ENCODE data around the gene PDLIM4. TPM values are rescaled to one million over a fixed set of nuclear protein-coding genes. Genes with fewer than 3 reads are reported as not detected.

PDLIM4 gene
- total RNA-seq, 1 experiment from 2014 or later: not detected

DNA sequence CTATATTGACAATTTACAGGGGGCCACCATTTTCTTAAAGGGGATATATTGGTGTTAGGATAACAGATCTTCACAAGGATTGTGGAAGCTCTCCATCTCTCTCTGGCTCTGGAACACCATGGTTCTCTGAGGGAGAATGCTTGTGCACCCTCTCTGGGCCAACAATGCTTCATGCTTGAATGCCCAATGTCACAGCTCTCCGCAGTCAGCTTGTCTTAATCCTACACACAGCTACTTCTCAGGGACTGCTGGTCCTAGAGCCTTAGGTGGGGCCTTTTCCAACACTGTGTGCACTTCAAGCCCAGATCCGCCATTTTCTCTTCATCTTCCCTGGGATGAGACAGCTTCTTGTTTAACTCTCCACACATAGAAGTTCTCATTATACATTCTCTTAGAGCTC lies 6.9 kb upstream of the PDLIM4 start:
- no peak for DNase-seq (ENCODE audit: extremely low read depth, low read depth)

DNA sequence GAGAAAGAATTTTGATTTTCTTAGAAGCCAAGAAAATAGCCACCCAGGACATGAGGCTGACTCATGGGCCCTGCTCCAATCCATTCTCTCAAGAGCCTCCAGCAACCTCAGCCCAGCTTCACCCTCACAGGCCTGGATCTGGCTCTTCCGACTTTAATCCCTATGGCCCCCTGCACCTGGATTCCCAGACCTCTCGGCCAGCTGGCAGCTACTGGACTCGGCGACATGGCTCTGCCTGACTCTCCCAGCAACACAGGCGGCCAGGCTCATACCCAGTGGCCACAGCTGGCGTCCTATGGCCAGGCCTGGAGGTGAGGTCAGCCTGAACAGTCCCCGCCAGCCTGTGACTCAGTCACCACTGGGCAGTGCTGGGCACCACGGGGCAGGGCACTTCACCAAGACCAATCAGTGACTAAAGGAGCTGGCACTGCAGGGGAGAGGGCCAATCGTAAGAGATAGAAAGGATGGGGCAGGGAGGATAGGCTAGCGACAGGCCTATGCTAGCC lies 6.2 kb upstream of the PDLIM4 start:
- DNase-seq (ENCODE audit: extremely low read depth, low read depth): no peak

DNA sequence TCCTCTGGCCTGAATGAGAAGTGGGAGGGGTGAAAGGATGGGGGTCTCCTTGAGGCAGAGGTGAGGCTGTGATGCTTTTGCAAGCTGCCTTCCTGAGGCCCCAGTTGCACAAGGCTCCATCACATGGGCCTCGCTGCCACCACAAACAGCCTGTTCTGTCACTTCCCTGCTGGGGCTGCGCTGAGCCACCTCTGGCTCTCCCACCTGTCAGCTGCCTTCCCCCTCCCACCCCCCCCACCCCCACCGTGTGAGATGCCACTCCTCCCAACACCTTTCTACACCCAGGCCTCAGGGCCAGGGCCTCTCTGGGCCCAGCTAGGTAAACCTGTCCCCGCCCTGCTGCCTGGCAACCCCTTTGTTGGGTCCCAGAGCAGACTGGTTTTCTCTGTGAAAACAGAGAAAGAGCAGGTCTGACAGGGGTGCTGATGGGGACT lies 4.5 kb upstream of the PDLIM4 start:
- DNase-seq (ENCODE audit: extremely low read depth, low read depth): no peak

DNA sequence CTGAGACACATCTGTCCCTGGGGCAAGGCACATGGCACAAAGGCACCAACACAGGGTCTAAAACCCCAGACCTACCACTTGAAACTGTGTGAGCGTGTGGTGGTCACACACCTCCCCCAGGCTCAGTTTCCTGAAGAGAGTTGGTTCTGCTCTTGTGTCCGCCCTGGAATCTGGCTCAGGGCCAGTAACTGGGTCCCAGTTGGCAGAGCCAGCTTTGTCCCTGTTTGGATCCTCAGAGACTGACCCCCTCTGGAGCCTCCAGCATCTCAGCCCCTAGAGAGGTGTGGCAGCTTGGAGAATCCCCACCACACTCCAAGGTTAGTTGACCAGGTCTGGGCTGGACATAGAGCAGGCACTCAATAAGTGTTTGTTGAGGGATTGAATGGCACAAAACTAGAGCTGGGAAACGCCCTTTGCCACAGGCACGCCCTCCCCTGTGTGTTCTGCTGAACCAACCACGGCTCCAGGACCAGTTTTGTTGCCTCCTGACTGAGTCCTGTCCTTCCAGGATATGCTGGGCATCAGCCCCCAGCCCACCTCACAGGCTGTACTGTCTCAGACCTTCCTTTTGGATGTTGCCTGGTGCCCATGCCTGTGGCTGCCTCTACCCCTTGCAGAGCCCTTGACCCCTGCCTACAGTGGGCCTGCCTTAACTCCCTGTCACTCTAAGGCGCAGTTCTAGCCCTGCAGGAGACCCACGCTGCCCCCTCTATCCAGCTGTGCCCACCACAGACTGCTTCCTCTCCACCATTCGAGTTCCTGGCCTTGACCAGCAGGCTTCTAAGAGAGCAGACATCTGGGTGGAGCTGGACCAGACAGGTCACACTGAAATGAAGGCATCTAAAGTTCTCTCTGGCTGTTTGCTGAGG lies 3.8 kb upstream of the PDLIM4 start:
- DNase-seq (ENCODE audit: extremely low read depth, low read depth): no peak

DNA sequence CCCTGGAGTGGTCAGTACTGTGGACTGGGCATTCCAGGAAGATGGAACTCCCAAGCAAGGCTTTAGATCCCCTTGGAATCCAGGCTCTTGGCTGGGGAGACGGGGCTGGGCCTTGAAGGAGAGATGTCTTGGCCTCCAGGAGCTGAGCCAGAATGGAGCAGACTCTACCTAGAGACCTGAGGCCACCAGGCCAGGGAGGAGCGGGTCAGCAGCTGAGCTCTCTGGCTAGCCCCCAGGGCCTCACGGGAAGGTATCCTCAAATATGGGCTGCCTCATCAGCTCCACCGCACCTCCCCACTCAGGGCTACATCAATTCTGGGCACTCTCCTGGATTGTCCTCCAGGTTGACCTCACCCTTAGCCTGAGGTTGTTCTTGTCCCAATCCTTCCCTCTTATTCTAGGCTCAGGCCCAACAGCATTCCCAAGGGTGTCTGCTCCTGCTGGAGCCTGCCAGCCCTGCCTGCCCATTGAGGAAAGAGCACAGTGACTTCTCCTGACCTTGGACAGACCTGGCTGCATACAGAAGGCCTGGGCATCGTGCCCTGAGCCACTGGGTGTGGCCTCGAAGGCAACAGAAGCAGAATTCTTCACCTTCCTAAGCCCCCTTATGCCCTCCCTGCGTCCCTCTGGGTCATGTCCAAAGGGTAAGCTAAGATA lies 3.0 kb upstream of the PDLIM4 start:
- no peak for DNase-seq (ENCODE audit: extremely low read depth, low read depth)

DNA sequence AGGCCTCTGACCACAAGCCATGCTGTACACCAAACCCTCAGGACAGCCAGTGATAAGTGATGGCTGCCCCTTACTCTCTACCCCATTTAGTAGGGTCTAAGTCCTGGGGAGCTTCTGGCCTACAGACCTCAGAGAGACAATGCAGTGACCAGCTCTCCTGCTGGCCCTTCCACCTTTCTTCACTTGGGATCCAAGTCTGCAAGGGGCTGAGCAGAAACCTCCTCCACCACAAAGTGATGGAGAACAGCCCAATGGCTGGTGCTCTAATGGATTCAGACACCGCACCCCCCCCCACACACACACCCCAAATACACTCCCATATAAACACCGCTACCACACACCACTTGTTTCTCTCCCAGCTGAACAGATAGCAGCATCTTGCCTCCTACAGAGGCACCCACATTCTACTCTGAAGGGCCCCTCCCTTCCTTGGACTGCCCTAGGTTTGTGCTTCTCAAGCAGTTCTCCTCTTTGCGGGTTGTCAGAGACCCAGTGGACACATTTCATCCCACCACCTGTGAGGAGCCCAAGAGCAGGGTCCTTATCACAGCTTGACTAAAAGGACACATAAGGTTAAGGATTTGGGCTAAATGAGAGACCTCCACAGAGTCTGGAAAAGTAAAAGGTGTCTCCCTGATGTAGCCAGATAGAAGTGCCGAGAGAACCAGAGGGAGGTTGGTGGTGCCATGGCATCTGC lies 1.3 kb upstream of the PDLIM4 start:
- DNase-seq (ENCODE audit: extremely low read depth, low read depth): no peak

DNA sequence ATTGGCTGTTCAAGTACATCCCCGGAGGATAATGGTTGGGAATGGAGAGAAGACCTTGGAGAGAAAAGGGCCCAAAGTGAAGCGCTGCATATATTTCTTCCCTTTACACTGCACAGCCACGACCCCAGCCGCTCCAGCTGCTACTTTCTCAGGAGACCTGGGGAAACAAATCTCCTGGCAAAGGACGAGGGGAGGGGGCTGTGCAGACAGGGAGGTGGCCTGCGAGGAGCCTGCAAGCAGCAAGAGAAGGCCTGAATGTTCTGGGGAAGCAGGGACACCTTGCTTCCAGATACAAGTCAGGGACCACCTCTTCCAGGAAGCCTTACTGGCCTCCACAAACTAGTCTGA lies 739 bp upstream of the PDLIM4 start:
- no peak for DNase-seq (ENCODE audit: extremely low read depth, low read depth)

DNA sequence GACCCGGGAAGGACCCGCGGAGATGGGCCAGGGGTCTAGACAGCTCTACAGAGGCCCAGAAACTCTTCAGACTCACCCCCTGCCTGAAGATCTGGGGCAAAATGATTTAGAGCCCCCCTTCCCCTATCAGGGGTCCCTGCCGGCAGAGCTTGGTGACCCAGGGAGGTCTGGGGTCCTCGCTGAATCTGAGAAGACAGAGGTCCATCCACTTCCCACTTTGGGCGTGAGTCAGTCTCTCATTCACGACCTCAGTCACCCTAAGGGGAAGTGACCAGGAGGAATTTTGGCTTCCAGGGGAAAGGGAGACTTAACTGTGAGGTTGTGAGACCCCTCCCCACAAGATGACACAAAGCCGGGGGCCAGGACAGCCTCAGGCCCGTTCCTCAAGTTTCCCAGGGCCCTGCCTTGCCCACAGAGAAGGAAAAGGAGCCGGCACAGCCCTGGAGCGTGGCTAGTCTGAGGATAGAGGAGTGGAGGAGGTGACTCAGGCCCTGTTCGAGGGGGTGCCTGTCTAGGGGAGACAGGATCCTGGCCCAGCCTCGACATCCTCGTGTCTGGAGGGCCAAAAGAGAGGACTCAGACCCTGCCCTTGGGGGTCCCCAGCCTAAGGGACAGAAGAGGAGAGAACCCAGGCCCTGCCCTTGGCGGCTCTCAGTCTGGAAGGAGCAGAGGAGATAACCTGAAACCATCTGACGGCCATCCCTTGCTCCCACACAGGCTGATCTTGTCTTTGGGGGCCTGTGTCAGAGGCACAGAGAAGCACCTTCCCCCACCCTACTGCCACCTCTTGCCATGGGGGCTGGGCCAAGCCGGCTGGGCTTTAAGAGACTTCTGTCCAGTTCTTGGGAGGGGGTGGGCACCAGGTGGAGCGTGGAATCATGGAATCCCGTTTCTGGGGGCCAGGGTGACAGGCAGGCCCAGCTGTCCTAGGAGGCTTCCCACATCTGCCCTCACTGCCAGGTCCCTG lies 889 bp downstream of the PDLIM4 start:
- no peak for DNase-seq (ENCODE audit: extremely low read depth, low read depth)

DNA sequence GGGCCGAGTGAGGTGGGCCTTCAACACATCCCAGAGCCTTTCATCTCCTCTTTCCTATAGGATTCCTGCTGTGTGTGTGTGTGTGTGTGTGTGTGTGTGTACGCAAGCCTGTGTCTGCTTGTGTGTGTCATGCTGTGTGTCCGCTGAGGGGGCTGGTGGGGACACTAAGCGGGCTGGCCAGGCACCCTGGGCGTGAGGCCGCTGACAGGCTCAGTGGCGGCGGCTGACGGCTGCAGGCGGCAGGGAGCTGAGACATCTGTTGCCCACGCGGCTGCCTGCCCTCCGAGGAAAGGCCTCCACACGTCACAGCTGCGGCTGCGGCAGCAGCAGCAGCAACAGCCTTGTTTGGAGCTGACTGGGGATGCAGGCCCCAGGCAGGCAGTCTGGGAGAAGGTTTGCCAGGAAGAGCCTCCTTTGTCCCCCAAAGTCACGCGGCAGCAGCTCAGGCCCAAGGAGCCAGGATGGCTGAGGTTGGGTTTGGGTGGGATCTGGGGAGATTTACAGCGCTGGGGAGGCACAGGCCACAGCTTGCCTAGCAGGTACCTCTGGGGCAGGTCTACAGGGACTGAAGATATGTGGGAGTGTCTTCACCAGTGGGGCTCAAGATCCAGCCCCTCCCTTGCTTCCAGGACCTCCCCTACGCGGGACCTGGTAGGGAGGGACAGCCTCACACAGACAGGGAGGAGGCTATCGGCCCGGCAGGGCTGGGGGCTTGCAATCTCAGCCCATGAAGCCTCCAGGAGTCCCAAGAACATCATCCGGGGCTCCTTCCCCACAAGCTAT lies 1.8 kb downstream of the PDLIM4 start:
- DNase-seq (ENCODE audit: extremely low read depth, low read depth): no peak

DNA sequence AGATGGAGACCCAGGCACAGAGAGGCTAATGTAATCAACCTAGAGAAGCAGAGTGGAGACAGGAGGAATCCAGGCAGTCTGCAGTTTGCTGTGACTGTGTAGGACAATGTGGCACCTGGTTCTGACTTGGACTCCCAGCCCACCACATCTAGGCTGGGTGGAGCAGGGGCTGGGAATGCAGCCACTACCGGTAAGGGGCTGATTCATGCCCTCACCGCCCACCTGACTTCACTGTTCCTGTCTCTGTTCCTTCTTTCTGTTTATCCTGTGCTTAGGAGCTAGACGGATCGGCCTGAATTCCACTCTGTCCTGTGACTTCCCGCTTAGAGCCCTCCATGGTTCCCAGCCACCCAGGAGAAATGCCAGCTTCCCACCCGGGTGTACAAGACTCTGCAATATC lies 2.6 kb downstream of the PDLIM4 start:
- no peak for DNase-seq (ENCODE audit: extremely low read depth, low read depth)

DNA sequence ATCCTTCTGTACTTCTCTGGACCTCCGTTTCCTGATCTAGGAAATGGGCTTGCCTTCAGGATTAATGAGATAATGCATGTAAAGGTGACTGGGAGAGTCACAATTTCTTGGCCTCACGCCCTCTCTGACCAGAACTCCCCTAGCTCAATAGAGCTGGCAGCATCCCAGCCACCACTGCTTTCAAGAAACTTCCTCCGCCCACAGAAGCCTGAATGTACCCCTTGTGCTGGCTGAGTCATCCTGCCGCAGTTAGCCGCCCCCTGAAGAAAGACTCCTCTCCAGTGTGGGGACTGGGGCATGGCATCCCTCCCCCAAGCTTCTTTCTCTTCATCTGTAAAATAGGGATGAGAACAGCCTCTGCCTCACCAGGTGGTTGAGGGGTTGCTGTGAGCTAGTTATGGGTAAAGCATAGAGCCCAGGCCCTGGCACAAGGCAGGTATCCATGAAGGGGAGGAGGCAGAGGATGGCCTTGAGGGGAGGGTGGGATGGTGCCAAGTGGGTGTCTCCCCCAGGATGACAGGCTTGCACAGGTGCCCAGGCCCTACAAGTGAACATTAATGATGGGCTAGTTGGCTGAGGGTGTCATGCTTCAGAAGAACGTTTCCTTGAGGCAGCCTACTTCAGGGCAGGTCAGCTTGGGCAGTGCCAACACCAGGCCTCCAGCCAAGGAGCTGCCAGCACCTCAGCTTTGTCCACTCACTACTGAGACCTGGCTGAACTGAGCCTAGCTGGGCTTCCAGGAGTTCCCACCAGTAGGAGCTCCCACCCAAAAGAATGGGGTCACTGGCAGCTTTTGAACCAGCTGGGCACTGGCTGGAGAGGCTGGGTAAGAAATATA lies 3.4 kb downstream of the PDLIM4 start:
- DNase-seq (ENCODE audit: extremely low read depth, low read depth): no peak

DNA sequence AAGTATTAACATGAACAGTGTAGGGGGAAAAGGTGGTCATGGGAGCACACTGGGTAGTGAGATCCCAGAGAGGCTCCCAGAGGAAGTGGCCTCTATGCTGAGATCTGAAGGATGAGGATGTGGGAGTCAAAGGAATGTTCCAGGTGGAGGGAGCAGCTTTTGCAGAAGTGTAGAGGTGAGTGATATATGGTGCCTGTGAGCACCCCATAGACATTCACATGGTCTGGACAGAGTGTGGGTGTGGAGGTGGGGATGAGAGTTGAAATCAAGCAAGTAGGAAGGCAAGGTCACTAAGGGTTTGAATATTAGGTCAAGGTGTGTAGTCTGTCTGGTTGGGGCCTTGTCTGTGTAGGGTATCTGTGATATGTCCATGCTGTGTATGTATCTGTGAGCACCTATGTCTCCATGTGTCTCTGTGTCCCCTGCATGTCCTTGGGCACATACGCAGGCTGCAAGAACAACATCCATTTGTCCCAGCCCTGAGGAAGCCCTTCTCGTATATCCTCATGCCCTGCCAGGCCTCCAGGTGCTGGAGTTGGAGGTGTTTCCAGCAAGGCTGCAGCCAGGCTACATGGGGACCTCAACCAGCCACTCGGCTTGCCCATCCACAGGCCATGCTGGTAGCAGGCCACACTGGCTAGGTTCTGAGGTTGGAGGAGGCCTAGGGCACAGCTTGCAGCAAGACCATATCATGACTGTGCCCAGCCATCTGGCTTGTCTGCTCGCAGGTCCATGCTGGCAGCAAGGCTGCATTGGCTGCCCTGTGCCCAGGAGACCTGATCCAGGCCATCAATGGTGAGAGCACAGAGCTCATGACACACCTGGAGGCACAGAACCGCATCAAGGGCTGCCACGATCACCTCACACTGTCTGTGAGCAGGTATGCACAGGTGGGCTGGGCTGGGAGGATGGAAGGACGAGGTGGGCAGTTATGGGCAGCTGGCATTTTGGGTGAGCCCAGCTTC lies 4.7 kb downstream of the PDLIM4 start:
- DNase-seq (ENCODE audit: extremely low read depth, low read depth): no peak

DNA sequence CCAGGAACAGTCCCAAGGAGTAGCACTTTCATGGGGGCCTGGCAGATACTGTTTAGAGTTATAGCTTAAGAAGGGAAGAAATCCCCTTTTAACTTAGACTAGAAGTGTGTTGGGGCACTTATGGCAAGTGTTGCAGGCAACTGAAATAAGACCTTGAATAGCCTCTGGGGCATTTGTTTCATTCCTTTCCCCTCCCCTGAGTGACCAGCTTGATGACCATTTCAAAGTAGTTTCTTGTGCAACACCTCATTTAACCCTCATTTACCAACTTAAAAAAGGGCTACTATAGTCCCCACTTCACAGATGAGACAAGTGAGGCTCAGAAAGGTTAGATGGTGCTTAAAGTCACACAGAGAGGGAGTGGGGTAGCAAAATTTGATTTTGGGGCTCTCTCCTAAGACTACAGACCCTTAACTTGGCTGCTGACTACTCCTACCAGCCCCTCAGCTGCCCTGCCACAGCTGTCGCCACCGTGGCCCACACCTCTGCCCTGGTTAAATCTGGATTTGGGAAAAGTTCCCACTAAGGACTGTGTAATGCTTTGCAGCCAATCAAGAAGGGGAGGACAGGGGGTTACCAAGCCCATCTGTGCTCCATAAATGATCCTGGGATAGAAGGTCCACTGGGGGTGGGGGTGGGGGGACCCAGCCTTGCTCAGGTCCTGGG lies 5.5 kb downstream of the PDLIM4 start:
- no peak for DNase-seq (ENCODE audit: extremely low read depth, low read depth)

DNA sequence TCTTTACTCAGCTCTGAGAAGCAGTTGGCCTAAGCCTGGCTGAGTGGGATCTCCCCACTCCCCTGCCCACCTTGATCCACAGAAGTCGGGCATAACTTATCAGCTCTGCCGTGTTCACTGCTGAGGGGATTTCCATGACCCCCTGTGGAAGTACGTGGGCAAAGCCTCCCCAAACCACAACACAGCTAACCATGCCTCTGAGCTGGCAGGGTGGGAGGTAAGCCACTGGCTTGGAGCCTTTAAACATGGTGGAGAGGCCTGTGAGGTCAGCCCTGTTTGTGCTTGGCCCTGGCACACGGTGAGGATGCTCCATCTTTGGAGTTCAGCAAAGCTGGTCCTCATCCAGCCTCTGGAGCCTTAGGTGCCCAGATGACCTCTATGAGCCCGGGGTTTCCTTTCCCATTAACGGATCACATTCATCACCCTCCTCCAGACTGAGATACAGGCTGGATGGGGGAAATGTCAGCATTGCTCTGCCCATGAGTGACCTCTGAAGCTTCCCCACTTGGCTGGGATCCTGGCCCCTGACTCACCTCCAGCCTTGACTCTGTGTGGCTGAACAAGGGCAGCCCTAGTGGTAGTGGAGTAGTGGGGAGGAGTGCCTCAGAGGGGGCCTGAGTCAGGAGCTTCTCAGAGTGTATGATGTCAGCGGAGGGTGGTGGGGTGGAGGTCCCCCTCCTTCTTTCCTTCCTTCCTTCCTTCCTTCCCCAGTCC lies 6.2 kb downstream of the PDLIM4 start:
- DNase-seq (ENCODE audit: extremely low read depth, low read depth): no peak

DNA sequence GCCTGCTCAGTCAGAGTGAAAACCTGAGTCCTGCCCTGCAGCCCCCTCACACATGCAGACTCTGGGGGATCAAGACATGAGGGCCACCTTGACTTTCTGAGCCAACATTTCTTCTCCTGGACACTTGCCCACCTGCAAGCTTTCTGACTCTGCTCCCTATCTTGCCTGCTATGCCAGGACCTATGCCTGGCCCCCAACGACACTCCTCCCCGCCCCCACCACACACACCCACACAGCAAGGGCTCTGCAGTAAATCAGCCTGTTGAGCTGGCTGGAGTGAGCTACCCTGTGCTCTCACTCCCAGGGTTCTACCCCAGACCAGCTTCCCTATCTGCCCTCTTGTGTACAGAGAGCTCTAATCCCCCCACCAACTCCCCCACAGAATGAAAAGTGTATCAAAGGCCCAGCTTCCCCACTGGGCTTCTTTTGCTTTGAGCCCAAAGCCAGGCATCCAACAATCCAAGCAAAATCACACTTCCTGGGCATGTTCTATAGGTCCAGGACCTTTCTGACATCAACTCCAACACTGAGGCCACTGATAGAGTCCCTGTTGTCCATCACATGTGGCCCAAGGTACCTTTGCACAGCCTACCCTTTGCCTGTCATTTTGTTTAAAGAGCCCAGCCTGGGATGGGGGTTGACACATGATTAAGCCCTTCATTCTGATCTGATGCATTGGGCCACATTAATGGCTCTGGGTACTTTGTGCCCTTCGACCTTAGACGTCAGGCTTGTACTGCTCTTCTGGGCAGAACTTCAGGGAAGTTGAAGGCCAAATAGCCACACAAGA lies 7.2 kb downstream of the PDLIM4 start:
- no peak for DNase-seq (ENCODE audit: extremely low read depth, low read depth)
